ENCODE data around the gene CDK10.
"Not testable (repeated sequence)": the region's sequence is repeated elsewhere in the genome, so short reads cannot be mapped to it uniquely, and the experiment has no call there.

CDK10 gene

GRCh38 chr16:89670496-89671431, 15.7 kb upstream of the CDK10 start:
- TF ChIP-seq CTCF (IDR thresholded peaks at IDR 0.05) = no peak
- peaks cover 6% of the 10 kb centered on the region for H3K4me1 Mint-ChIP-seq
- H3K9me3 Mint-ChIP-seq = peaks cover 47% of the 10 kb centered on the region
- no peak for DNase-seq
- peaks cover 2% of the 10 kb centered on the region for H3K27me3 Mint-ChIP-seq (ENCODE audit: low read depth, poor library complexity)
- peaks cover 75% of the 10 kb centered on the region for H3K36me3 Mint-ChIP-seq (ENCODE audit: low read depth)
- no peak overlapping the region for H3K4me3 Mint-ChIP-seq
- peak overlapping the region; percentile 81 for H3K27ac Mint-ChIP-seq

GRCh38 chr16:89671565-89671964, 14.9 kb upstream of the CDK10 start:
- not testable (repeated sequence) for H3K4me3 Mint-ChIP-seq; H3K27ac Mint-ChIP-seq; H3K27me3 Mint-ChIP-seq (ENCODE audit: low read depth, poor library complexity); H3K4me1 Mint-ChIP-seq; DNase-seq
- Mint-ChIP-seq H3K36me3 (ENCODE audit: low read depth) (peaks cover 75% of the 10 kb centered on the region), H3K9me3 (peaks cover 47% of the 10 kb centered on the region)

- H3K4me3 Mint-ChIP-seq = no peak overlapping the region
- DNase-seq = no peak
- peaks cover 6% of the 10 kb centered on the region for H3K4me1 Mint-ChIP-seq
- H3K36me3 Mint-ChIP-seq (ENCODE audit: low read depth) = peaks cover 75% of the 10 kb centered on the region
- H3K27me3 Mint-ChIP-seq (ENCODE audit: low read depth, poor library complexity) = peaks cover 2% of the 10 kb centered on the region
- no peak overlapping the region for H3K27ac Mint-ChIP-seq
- no peak for TF ChIP-seq CTCF (IDR thresholded peaks at IDR 0.05)
- H3K9me3 Mint-ChIP-seq = peaks cover 49% of the 10 kb centered on the region
Observed at GRCh38 chr16:89672177-89672941, 14.1 kb upstream of the CDK10 start.

- no peak for TF ChIP-seq CTCF (IDR thresholded peaks at IDR 0.05)
- no peaks in the 10 kb centered on the region for H3K27me3 Mint-ChIP-seq (ENCODE audit: low read depth, poor library complexity)
- peaks cover 94% of the 10 kb centered on the region for H3K9me3 Mint-ChIP-seq
- no peaks in the 10 kb centered on the region for H3K4me1 Mint-ChIP-seq
- H3K36me3 Mint-ChIP-seq (ENCODE audit: low read depth) = peaks cover 88% of the 10 kb centered on the region
- DNase-seq = no peak
- no peak overlapping the region for H3K27ac Mint-ChIP-seq
- no peak overlapping the region for H3K4me3 Mint-ChIP-seq
Observed at GRCh38 chr16:89678258-89678657, 8.2 kb upstream of the CDK10 start.

GRCh38 chr16:89685916-89686315, 573 bp upstream of the CDK10 start:
- Mint-ChIP-seq H3K27me3 (ENCODE audit: low read depth, poor library complexity) (no peaks in the 10 kb centered on the region), H3K9me3 (peaks cover 51% of the 10 kb centered on the region), H3K4me3 (no peak overlapping the region), H3K36me3 (ENCODE audit: low read depth) (peaks cover 73% of the 10 kb centered on the region), H3K4me1 (peaks cover 9% of the 10 kb centered on the region), H3K27ac (no peak overlapping the region)
- TF ChIP-seq CTCF (IDR thresholded peaks at IDR 0.05) = no peak
- DNase-seq = no peak
